Choroid plexus epithelial cell (primary cell): ENCODE data around the gene R3HDM4.
A peak's percentile ranks its signal among the peaks of the same experiment; 100 is the strongest.
"Not testable (repeated sequence)": the region's sequence is repeated elsewhere in the genome, so short reads cannot be mapped to it uniquely, and the experiment has no call there.

Experiments used
- DNase-seq: peaks from one replicate; pipeline ENCODE4 v3.0.0-alpha.2; 2010; ENCODE audit warnings: low read depth
- H3K4me3 ChIP-seq: 2 replicates; pipeline ENCODE4 v1.5.1; 2011; ENCODE audit warnings: low read depth, mild to moderate bottlenecking, control low read depth, low read length, moderate library complexity
- TF ChIP-seq, protein P1 (sequence below): conservative IDR thresholded peaks from 2 replicates; pipeline ENCODE4 v1.5.1; 2011; ENCODE audit warnings: low read depth, mild to moderate bottlenecking, control low read depth, inconsistent platforms, low read length, moderate library complexity

The R3HDM4 gene

GRCh38 chr19:855142-855541, 57.9 kb downstream of the R3HDM4 start:
- TF ChIP-seq, protein P1, sequence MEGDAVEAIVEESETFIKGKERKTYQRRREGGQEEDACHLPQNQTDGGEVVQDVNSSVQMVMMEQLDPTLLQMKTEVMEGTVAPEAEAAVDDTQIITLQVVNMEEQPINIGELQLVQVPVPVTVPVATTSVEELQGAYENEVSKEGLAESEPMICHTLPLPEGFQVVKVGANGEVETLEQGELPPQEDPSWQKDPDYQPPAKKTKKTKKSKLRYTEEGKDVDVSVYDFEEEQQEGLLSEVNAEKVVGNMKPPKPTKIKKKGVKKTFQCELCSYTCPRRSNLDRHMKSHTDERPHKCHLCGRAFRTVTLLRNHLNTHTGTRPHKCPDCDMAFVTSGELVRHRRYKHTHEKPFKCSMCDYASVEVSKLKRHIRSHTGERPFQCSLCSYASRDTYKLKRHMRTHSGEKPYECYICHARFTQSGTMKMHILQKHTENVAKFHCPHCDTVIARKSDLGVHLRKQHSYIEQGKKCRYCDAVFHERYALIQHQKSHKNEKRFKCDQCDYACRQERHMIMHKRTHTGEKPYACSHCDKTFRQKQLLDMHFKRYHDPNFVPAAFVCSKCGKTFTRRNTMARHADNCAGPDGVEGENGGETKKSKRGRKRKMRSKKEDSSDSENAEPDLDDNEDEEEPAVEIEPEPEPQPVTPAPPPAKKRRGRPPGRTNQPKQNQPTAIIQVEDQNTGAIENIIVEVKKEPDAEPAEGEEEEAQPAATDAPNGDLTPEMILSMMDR: no peak
- no peak overlapping the region for H3K4me3 ChIP-seq
- DNase-seq: no peak

GRCh38 chr19:854549-854948, 58.5 kb downstream of the R3HDM4 start:
- TF ChIP-seq, protein P1: no peak
- no peak for DNase-seq
- no peak overlapping the region for H3K4me3 ChIP-seq

DNA sequence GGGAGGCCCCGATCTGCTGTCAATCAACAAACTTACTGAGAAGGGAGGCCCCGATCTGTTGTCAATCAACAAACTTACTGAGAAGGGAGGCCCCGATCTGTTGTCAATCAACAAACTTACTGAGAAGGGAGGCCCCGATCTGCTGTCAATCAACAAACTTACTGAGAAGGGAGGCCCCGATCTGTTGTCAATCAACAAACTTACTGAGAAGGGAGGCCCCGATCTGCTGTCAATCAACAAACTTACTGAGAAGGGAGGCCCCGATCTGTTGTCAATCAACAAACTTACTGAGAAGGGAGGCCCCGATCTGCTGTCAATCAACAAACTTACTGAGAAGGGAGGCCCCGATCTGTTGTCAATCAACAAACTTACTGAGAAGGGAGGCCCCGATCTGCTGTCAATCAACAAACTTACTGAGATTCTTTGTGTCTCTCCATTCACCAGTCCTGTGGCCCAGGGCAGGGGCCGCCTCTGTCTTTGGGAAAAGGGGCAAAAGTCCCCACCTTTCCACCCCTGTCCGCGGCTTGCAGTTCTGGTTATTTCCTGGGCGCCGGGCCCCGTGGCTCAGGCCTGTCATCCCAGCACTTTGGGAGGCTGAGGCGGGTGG, 59.3 kb downstream of the R3HDM4 start:
- not testable (repeated sequence) for H3K4me3 ChIP-seq, DNase-seq

DNA sequence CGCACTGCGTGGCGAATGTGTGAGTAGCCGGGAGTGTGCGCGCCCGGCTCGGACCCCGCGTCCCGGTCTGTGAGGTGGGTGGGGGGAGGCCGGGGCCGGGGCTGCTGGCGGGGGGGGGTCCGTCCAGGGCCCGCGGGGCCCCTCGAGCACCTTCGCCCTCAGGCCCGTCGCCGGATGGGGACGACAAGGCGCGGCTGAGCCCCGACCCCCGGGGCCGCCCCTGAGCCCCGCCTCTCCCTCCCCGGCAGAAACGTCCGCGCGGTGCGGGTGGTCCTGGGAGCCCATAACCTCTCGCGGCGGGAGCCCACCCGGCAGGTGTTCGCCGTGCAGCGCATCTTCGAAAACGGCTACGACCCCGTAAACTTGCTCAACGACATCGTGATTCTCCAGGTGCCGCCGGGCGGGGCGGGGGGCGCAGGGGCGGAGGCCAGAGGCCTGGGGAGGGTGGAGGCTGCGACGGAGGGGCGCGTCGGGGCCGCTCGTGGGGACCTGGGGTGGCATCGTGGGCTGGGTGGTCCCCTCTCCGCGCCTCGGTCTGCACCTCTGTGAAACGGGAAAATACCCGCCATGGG, 59.9 kb downstream of the R3HDM4 start:
- H3K4me3 ChIP-seq: no peak overlapping the region
- TF ChIP-seq, protein P1: no peak
- DNase-seq: no peak

DNA sequence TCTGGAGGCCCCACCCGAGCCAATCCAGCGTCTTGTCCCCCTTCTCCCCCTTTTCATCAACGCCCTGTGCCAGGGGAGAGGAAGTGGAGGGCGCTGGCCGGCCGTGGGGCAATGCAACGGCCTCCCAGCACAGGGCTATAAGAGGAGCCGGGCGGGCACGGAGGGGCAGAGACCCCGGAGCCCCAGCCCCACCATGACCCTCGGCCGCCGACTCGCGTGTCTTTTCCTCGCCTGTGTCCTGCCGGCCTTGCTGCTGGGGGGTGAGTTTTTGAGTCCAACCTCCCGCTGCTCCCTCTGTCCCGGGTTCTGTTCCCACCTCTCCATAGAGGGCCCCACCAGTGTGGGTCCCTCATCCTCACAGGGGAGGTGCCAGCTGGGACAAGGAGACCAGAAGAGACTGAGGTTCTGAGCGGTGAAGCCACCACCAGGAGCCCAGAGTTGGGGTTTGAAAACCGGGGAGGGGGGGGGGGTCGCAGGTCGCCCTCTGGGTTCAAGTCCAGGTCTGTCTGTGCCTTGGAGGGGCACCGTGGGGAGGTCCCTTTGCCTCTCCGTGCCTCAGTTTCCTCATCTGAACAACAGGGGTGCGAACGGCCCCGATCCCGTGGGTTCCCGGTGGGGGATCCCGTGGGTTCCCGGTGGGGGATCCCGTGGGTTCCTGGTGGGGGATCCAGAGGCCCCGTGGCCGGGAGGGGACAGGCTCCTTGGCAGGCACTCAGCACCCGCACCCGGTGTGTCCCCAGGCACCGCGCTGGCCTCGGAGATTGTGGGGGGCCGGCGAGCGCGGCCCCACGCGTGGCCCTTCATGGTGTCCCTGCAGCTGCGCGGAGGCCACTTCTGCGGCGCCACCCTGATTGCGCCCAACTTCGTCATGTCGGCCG, 60.6 kb downstream of the R3HDM4 start, which contains the start of gene ELANE:
TSS of gene ELANE (plus strand) at position 168 of the 878 bp plus-strand sequence. CDS start at position 194, 26 bp downstream.
- TF ChIP-seq, protein P1: no peak
- no peak within 1 kb of the TSS for H3K4me3 ChIP-seq
- DNase-seq: no peak

- TF ChIP-seq, protein P1: no peak
- DNase-seq: no peak
- H3K4me3 ChIP-seq: no peak overlapping the region
Measured at GRCh38 chr19:850979-851335, 62.1 kb downstream of the R3HDM4 start.

- peak; percentile 90 for DNase-seq
- TF ChIP-seq, protein P1: no peak
- H3K4me3 ChIP-seq: peak overlapping the region; percentile 8
Measured at GRCh38 chr19:850221-850978, 62.6 kb downstream of the R3HDM4 start.

DNA sequence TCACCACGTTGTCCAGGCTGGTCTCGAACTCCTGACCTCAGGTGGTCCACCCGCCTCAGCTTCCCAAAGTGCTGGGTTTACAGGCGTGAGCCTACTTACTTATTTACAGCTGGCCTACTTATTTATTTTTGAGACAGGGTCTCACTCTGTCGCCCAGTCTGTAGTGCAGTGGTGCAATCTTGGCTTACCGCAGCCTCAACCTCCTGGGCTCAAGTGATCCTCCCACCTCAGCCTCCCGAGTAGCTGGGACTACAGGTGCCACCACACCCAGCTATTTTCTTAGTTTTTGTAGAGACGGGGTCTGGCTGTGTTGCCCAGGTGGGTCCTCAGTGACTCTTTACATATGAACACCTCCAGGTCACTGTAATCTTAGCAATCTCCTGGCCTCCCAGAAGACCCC, 63.8 kb downstream of the R3HDM4 start:
- H3K4me3 ChIP-seq, DNase-seq: not testable (repeated sequence)
